Lung (tissue), 12 donors: ENCODE measurements around the gene ZFP62. TPM values are rescaled to one million over a fixed set of nuclear protein-coding genes. Genes with fewer than 3 reads are reported as not detected.

Experiments
- ATAC-seq: fragments of 200-7000 bp; cut with Tn5 transposase; one replicate; pipeline ENCODE4 v1.9.1; 2020; ENCODE audit warnings: moderate number of reproducible peaks; ENCODE audit not compliant: insufficient read depth, low FRiP score
- DNase-seq, 3 donors: peaks; one replicate each; pipeline ENCODE4 v3.0.0-alpha.2; 2013 to 2017
- H3K27ac ChIP-seq, 2 donors: one replicate each; pipeline ENCODE4 v1.5.1; 2013; ENCODE audit warnings: mild to moderate bottlenecking in 2 of 2, moderate library complexity in 2 of 2, control low read depth in 1 of 2, inconsistent platforms in 1 of 2, low read depth in 1 of 2, low read length in 1 of 2
- H3K27me3 ChIP-seq, 3 donors: one replicate each; pipeline ENCODE4 v1.5.1; 2013; ENCODE audit warnings: low read length in 2 of 3; ENCODE audit not compliant: control insufficient read depth in 3 of 3, insufficient read depth in 3 of 3
- H3K36me3 ChIP-seq, 4 donors: one replicate each; pipeline ENCODE4 v1.5.1; 2013; ENCODE audit warnings: low read length in 4 of 4, mild to moderate bottlenecking in 1 of 4, moderate library complexity in 1 of 4; ENCODE audit not compliant: control insufficient read depth in 4 of 4, insufficient read depth in 4 of 4
- H3K4me1 ChIP-seq, 5 donors: one replicate each; pipeline ENCODE4 v1.5.1; 2013; ENCODE audit warnings: low read length in 5 of 5, mild to moderate bottlenecking in 2 of 5, moderate library complexity in 1 of 5; ENCODE audit not compliant: control insufficient read depth in 5 of 5, insufficient read depth in 5 of 5
- H3K4me3 ChIP-seq: one replicate; pipeline ENCODE4 v1.5.1; 2013; ENCODE audit warnings: mild to moderate bottlenecking, control low read depth, moderate library complexity
- H3K9ac ChIP-seq, 2 donors: one replicate each; pipeline ENCODE4 v1.5.1; 2013; ENCODE audit warnings: low read length in 2 of 2, control low read depth in 1 of 2; ENCODE audit not compliant: insufficient read depth in 1 of 2
- H3K9me3 ChIP-seq, 4 donors: one replicate each; pipeline ENCODE4 v1.5.1; 2013; ENCODE audit warnings: low read length in 3 of 4, mild to moderate bottlenecking in 1 of 4, moderate library complexity in 1 of 4; ENCODE audit not compliant: control insufficient read depth in 4 of 4, insufficient read depth in 3 of 4
- WGBS, 2 donors: extraction: QIAGEN DNeasy Blood & Tissue Kit; methylation state at CpG; one replicate each; pipeline ENCODE4 v1.1.7; 2013; 5-methylcytosine and 5-hydroxymethylcytosine counted together
- polyA plus RNA-seq, 2 donors: library from polyadenylated mRNA; stranded (reverse); fragments of 200-250 nt; gene quantifications; one replicate each; pipeline ENCODE4 v1.2.1, GENCODE V29; 2013
- total RNA-seq, 2 donors: library from RNA; depleted of rRNA in 1 of 2; stranded (reverse); fragments of >200 nt in 1 of 2; gene quantifications; one replicate each; pipeline ENCODE4 v1.2.1, GENCODE V29; 2014 to 2021
- TF ChIP-seq, protein P1 (sequence below): IDR thresholded peaks from 2 replicates; pipeline ENCODE4 v1.5.1; 2012; ENCODE audit warnings: mild to moderate bottlenecking; ENCODE audit errors: control extremely low read depth, extremely low read depth
- donor health status: control.
- donor health status: control.
- donor health status: Bipolar disorder and iron deficiency.
- donor health status: healthy.
- donor health status: DM: yes; HTN: yes; CAD: no.

Gene ZFP62
- total and polyA plus RNA-seq, 4 donors, result 9.6 to 31.2 (median 20.0) TPM

DNA sequence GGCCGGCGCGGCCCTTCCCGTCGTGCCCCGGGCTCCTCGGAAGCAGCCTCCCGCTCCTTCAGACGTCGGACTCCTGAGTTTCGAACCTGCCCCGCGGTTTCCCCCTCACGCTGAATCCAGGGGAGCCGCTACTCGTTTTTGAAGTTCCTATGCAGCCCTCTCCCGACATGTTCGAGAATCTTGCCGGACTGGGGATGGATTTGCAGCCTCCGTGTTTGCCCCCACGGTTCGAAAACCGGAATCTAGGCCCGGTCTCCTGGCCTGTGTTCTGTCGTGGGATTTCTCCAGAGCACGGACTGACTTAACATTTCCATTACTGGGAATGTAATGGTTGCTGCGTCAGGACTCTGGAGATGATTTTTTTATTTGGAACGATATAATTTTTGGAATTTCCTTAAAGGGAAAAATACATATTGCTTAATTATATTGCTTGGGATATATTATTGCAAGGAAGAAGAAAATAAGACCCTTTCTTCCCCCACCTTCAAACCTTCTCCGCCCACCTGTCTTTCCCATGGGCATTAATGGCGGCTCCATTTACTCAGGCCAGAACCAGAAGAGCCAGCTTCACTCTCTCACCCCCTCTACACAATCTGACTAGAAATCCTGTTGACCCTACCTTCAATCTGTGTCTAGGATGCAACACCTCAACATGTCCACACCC is 50.0 kb downstream of the ZFP62 start:
- H3K27me3 ChIP-seq, result no peaks in the 10 kb centered on the region
- H3K27ac ChIP-seq, result peak overlapping the region; percentile 99
- H3K9me3 ChIP-seq, result no peaks in the 10 kb centered on the region
- DNase-seq (peak in 2 of 3 donors; percentile 71 to 73), ATAC-seq (no peak)
- peaks cover 14 to 41% (median 18%) of the 10 kb centered on the region in 5 donors for H3K4me1 ChIP-seq
- 6 to 8% methylated on average over 30 of the region's 30 CpGs for WGBS, 2 donors
- peak overlapping the region; percentile 71 for H3K4me3 ChIP-seq
- TF ChIP-seq, protein P1, sequence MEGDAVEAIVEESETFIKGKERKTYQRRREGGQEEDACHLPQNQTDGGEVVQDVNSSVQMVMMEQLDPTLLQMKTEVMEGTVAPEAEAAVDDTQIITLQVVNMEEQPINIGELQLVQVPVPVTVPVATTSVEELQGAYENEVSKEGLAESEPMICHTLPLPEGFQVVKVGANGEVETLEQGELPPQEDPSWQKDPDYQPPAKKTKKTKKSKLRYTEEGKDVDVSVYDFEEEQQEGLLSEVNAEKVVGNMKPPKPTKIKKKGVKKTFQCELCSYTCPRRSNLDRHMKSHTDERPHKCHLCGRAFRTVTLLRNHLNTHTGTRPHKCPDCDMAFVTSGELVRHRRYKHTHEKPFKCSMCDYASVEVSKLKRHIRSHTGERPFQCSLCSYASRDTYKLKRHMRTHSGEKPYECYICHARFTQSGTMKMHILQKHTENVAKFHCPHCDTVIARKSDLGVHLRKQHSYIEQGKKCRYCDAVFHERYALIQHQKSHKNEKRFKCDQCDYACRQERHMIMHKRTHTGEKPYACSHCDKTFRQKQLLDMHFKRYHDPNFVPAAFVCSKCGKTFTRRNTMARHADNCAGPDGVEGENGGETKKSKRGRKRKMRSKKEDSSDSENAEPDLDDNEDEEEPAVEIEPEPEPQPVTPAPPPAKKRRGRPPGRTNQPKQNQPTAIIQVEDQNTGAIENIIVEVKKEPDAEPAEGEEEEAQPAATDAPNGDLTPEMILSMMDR, result no peak
- peaks cover 0 to 7% (median 4%) of the 10 kb centered on the region in 4 donors for H3K36me3 ChIP-seq
- H3K9ac ChIP-seq, result peak overlapping the region; percentile 42 to 76

DNA sequence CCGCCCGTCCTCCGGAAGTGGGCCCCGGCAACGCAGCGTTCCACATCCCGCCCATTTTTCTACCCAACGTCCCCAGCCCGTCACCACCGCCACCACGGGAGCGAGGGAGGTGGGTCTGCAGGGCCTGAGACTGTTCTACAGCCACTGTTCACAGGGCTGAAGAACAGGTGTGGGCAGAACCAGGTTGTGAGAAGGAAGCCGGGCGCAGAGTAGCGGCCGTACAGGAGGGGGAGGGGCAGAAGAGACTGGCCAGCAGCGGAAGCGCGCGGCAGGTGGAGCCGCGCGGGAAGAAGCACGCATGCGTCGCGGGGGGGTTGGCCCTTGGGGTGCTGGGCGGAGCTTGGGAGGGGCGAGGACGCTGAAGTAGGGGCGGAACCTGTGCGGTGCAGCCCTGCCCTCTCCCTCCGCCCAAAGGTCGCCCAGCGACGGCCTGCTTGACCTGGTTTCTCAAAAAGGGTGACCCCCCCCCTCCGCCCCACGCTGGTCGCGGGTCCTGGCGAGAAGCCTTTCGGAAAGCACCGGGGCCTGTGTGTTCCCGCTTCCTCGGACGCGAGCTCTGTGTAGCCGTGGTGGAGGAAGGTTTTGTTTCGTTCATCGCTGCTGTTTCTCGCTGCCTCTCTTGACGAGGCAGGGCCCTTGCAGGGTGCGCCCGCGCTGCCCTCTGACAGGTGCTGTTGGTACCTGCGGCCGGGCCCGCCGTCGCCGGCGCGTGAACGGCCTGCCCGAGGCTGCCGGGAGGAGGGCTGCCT is 50.7 kb downstream of the ZFP62 start:
- DNase-seq, result peak; percentile 97 to 98 (median 98)
- TF ChIP-seq, protein P1, result no peak
- peak overlapping the region; percentile 99 for H3K27ac ChIP-seq
- peak overlapping the region; percentile 48 to 76 for H3K9ac ChIP-seq
- no peaks in the 10 kb centered on the region for H3K9me3 ChIP-seq
- H3K4me1 ChIP-seq, result peaks cover 14 to 41% (median 18%) of the 10 kb centered on the region in 5 donors
- peaks cover 0 to 7% (median 4%) of the 10 kb centered on the region in 4 donors for H3K36me3 ChIP-seq
- H3K4me3 ChIP-seq, result peak overlapping the region; percentile 71
- WGBS, 2 donors, result 0 to 1% methylated on average over 65 to 66 of the region's 66 CpGs
- ATAC-seq, result peak; percentile 93
- no peaks in the 10 kb centered on the region for H3K27me3 ChIP-seq

GRCh38 chr5:180809403-180810209 is 51.5 kb downstream of the ZFP62 start:
- H3K36me3 ChIP-seq, result peaks cover 0 to 7% (median 4%) of the 10 kb centered on the region in 4 donors
- H3K4me3 ChIP-seq, result peak overlapping the region; percentile 71
- peak overlapping the region; percentile 51 to 87 for H3K9ac ChIP-seq
- H3K4me1 ChIP-seq, result peaks cover 14 to 41% (median 18%) of the 10 kb centered on the region in 5 donors
- no peaks in the 10 kb centered on the region for H3K27me3 ChIP-seq
- WGBS, 2 donors, result 3 to 5% methylated on average over 38 to 40 of the region's 40 CpGs
- no peaks in the 10 kb centered on the region for H3K9me3 ChIP-seq
- TF ChIP-seq, protein P1, result no peak
- DNase-seq (peak; percentile 91 to 96 (median 95)), ATAC-seq (peak; percentile 88)
- H3K27ac ChIP-seq, result peak overlapping the region; percentile 99
